HepG2 (cell line): ENCODE results near the gene MYOF. TPM values are rescaled to one million over a fixed set of nuclear protein-coding genes. Genes with fewer than 3 reads are reported as not detected.

Experiments
- ATAC-seq: fragments of 200-7000 bp; cut with Tn5 transposase; 3 replicates; pipeline ENCODE4 v1.9.1; 2020; ENCODE audit warnings: mild to moderate bottlenecking, moderate library complexity
- BruUV-seq: library from RNA; stranded (reverse); fragments of 400-500 nt; replicated peaks from 2 replicates; lab custom pipeline; 2021; lab: Mats Ljungman, UMichigan
- CTCF ChIA-PET: fragments of 300-600 bp; formaldehyde crosslinking; extraction: SDS; loops from one replicate; lab custom pipeline; 2021; ENCODE audit warnings: low total read pairs, inconsistent platforms, low intra/inter-chr PET ratio; lab: Yijun Ruan, JAX
- POLR2A ChIA-PET: fragments of 350-600 bp; sonication (Branson Sonifier 250); formaldehyde crosslinking; loops from one replicate; lab custom pipeline; 2020; ENCODE audit warnings: antibody characterized with exemption, inconsistent platforms; lab: Yijun Ruan, JAX
- DNase-seq: peaks from one replicate; pipeline ENCODE4 v3.0.0-alpha.2; 2015; ENCODE audit warnings: low spot score
- FAIRE-seq: peaks from 3 replicates; lab custom pipeline; 2011; peaks lifted over from hg19 to GRCh38; lab: Jason Lieb, UNC
- H2AFZ ChIP-seq: one replicate; pipeline ENCODE4 v1.6.1; 2011; ENCODE audit warnings: low read length, inconsistent platforms
- H3K27ac ChIP-seq: fragments of 300-600 bp; 3 replicates; pipeline ENCODE4 v1.8.0; 2011; ENCODE audit warnings: mixed run types, mild to moderate bottlenecking, mixed read lengths, low read length, inconsistent platforms; ENCODE audit not compliant: insufficient read depth; ENCODE audit errors: extremely low read length
- H3K27me3 ChIP-seq, 2 experiments: fragments of 200-600 bp in 1 of 2; 2 replicates in 1 of 2; 3 replicates in 1 of 2; pipeline versions ENCODE4 v1.6.0 to v1.8.0; 2011; ENCODE audit warnings: low read length in 2 of 2, mild to moderate bottlenecking in 2 of 2, moderate library complexity in 2 of 2, inconsistent platforms in 1 of 2; ENCODE audit not compliant: insufficient read depth in 2 of 2, control insufficient read depth in 1 of 2
- H3K36me3 ChIP-seq, 2 experiments: fragments of 200-600 bp in 1 of 2; replicated peaks in 1 of 2; 2 replicates in 1 of 2; 3 replicates in 1 of 2; pipeline versions ENCODE4 v1.5.1 to v1.8.0; 2011; ENCODE audit warnings: low read length in 2 of 2, inconsistent platforms in 1 of 2; ENCODE audit not compliant: insufficient read depth in 2 of 2, control insufficient read depth in 1 of 2
- H3K4me1 ChIP-seq: 2 replicates; pipeline ENCODE4 v1.5.1; 2012; ENCODE audit warnings: low read length, inconsistent platforms; ENCODE audit not compliant: insufficient read depth
- H3K4me2 ChIP-seq: 2 replicates; pipeline ENCODE4 v1.6.0; 2011; ENCODE audit warnings: low read depth, low read length, inconsistent platforms
- H3K4me3 ChIP-seq, 3 experiments: fragments of 200-600 bp in 1 of 3; sonication (generic), shearing (Covaris generic) in 1 of 3; replicated peaks in 1 of 3; 2 replicates each; pipeline ENCODE4 v1.5.1; 2011 to 2016; ENCODE audit warnings: low read length in 3 of 3, inconsistent platforms in 2 of 3, low read depth in 2 of 3, mild to moderate bottlenecking in 2 of 3, control low read depth in 1 of 3, mixed read lengths in 1 of 3; ENCODE audit not compliant: insufficient read depth in 1 of 3
- H3K79me2 ChIP-seq: one replicate; pipeline ENCODE4 v1.6.1; 2011; ENCODE audit warnings: low read length, inconsistent platforms; ENCODE audit not compliant: insufficient read depth
- H3K9ac ChIP-seq: 2 replicates; pipeline ENCODE4 v1.6.0; 2011; ENCODE audit warnings: mild to moderate bottlenecking, low read depth, low read length, inconsistent platforms; ENCODE audit not compliant: insufficient read depth
- H3K9me3 ChIP-seq: 2 replicates; pipeline ENCODE4 v1.5.1; 2012; ENCODE audit warnings: mild to moderate bottlenecking, low read length
- H4K20me1 ChIP-seq: 2 replicates; pipeline ENCODE4 v1.6.0; 2011; ENCODE audit warnings: inconsistent platforms, mild to moderate bottlenecking, low read length, moderate library complexity; ENCODE audit not compliant: insufficient read depth
- CEBPB ChIP-seq: IDR thresholded peaks from 2 replicates; pipeline ENCODE4 v1.6.1; 2011; ENCODE audit warnings: low read depth, low read length, improper control_type of control experiment, borderline replicate concordance
- SNAPC5 ChIP-seq: sonication (generic); formaldehyde crosslinking; IDR thresholded peaks from 2 replicates; pipeline ENCODE4 v1.8.1; 2023; ENCODE audit warnings: mild to moderate bottlenecking, missing genetic modification reagents, borderline replicate concordance
- YY1 ChIP-seq: IDR thresholded peaks from 2 replicates; pipeline ENCODE4 v1.6.1; 2011; ENCODE audit warnings: low read length, low read depth, moderate library complexity, mild to moderate bottlenecking; ENCODE audit not compliant: insufficient read depth, insufficient replicate concordance
- ZIK1 ChIP-seq: sonication (generic); formaldehyde crosslinking; IDR thresholded peaks from 2 replicates; pipeline ENCODE4 v1.5.0; 2020; ENCODE audit warnings: mild to moderate bottlenecking, low read depth, missing genetic modification reagents, borderline replicate concordance
- ZNF143 ChIP-seq: sonication (generic); formaldehyde crosslinking; IDR thresholded peaks from 2 replicates; pipeline ENCODE4 v1.4.0; 2020; ENCODE audit warnings: missing genetic modification reagents
- ZNF563 ChIP-seq: sonication (generic); formaldehyde crosslinking; IDR thresholded peaks from 2 replicates; pipeline ENCODE4 v1.8.0; 2022; ENCODE audit warnings: mild to moderate bottlenecking, moderate library complexity, missing genetic modification reagents
- WGBS: methylation state at CpG from one replicate; pipeline ENCODE4 v1.1.6; 2017; ENCODE audit warnings: low lambda C conversion rate; 5-methylcytosine and 5-hydroxymethylcytosine counted together
- in situ Hi-C: cut with HindIII; loops from 2 replicates; pipeline ENCODE4 v1.10.0; 2017; ENCODE audit warnings: low pct_unique_long_range_greater_than_20kb; ENCODE audit not compliant: extremely low pct_ligation_motif_present
- intact Hi-C: fragments of 100-400 bp; cut with micrococcal nuclease; formaldehyde crosslinking; loops from one replicate; pipeline ENCODE4 v1.10.0; 2022; ENCODE audit not compliant: unreplicated experiment
- polyA plus RNA-seq, 8 experiments: library from polyadenylated mRNA; depleted of rRNA in 3 of 8; stranded (reverse) in 7 of 8; unstranded in 1 of 8; fragments of >200 nt; fragmentation: Illumina TruSeq in 4 of 8; extraction: Trizol in 4 of 8; gene quantifications; 2 replicates each; pipeline versions ENCODE4 v1.2.1 to v1.2.3, GENCODE V29; 2011 to 2016; ENCODE audit warnings: low read depth in 4 of 8, missing spikeins in 1 of 8, mixed read lengths in 1 of 8; ENCODE audit not compliant: insufficient read depth in 1 of 8
- total RNA-seq, 5 experiments: library from RNA; depleted of rRNA; stranded (reverse); fragments of >200 nt; fragmentation: Illumina TruSeq; extraction: Trizol; gene quantifications; 2 replicates each; pipeline ENCODE4 v1.2.3, GENCODE V29; 2016; ENCODE audit warnings: low read depth in 1 of 5

Gene MYOF
- total and polyA plus RNA-seq, 2 of the 13 experiments (the other 11 are each of a cell fraction or from before 2014, with no cell fraction given): 0.18 to 0.42 TPM

GRCh38 chr10:93261961-93262610 is 220.0 kb downstream of the MYOF start:
- ChIA-PET POLR2A (no interaction called here), CTCF (no interaction called here)
- no peaks in the 10 kb centered on the region for H3K36me3 ChIP-seq
- H3K9me3 ChIP-seq: no peaks in the 10 kb centered on the region
- 84% methylated on average over 4 of the region's 4 CpGs for WGBS
- H3K27me3 ChIP-seq: no peaks in the 10 kb centered on the region
- intact Hi-C loops (no loop called here), in situ Hi-C loops (no loop called here)
- DNase-seq (no peak), FAIRE-seq (no peak), ATAC-seq (no peak)
- no TSS peak for BruUV-seq
- H3K27ac ChIP-seq: no peak overlapping the region
- H3K79me2 ChIP-seq: no peaks in the 10 kb centered on the region
- H3K4me1 ChIP-seq: peaks cover 9% of the 10 kb centered on the region; the same call in 1 of the 2 replicates
- no peak overlapping the region for H3K9ac ChIP-seq
- no peak overlapping the region for H3K4me2 ChIP-seq
- H4K20me1 ChIP-seq: no peaks in the 10 kb centered on the region
- H3K4me3 ChIP-seq: no peak overlapping the region
- H2AFZ ChIP-seq: no peak overlapping the region
- TF ChIP-seq YY1: no peak

- H3K4me2 ChIP-seq: no peak overlapping the region
- POLR2A ChIA-PET: no interaction called here
- TF ChIP-seq ZNF563 (CRISPR knock-in tag) (no peak), ZNF143 (CRISPR knock-in tag) (no peak), ZIK1 (CRISPR knock-in tag) (no peak), CEBPB (peak; percentile 73; the same call in 1 of the 2 replicates), SNAPC5 (CRISPR knock-in tag) (no peak)
- intact Hi-C loops: no loop called here
- WGBS: 4% methylated on average over 1 of the region's 1 CpG
- no TSS peak for BruUV-seq
- H3K4me1 ChIP-seq: peaks cover 9% of the 10 kb centered on the region; the same call in 1 of the 2 replicates
- H3K9me3 ChIP-seq: no peaks in the 10 kb centered on the region
- H3K9ac ChIP-seq: no peak overlapping the region
- no peak for FAIRE-seq
- H3K36me3 ChIP-seq: no peaks in the 10 kb centered on the region
- no peak overlapping the region for H2AFZ ChIP-seq
- no peak for DNase-seq
- CTCF ChIA-PET: no interaction called here
- ATAC-seq: no peak
- no peak overlapping the region for H3K27ac ChIP-seq
- no peaks in the 10 kb centered on the region for H3K79me2 ChIP-seq
- in situ Hi-C loops: no loop called here
- no peaks in the 10 kb centered on the region for H3K27me3 ChIP-seq
- H3K4me3 ChIP-seq: no peak overlapping the region
- H4K20me1 ChIP-seq: no peaks in the 10 kb centered on the region
These were observed 221.0 kb downstream of the MYOF start for GRCh38 chr10:93261089-93261488.
